A549 treated with AZD9567 at 1 μM for 4 hours (cell line): ENCODE data around the gene LCE3B. TPM values are rescaled to one million over a fixed set of nuclear protein-coding genes. Genes with fewer than 3 reads are reported as not detected.

ENCODE experiments used
- total RNA-seq: library from RNA; stranded (reverse); fragments of 200-300 nt; extraction: Qiagen RNA extraction; gene quantifications from 5 replicates; pipeline ENCODE4 v1.2.3, GENCODE V29; 2022; ENCODE audit not compliant: insufficient read depth

Gene LCE3B, protein sequence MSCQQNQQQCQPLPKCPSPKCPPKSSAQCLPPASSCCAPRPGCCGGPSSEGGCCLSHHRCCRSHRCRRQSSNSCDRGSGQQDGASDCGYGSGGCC
- total RNA-seq = not detected in 5 replicates

GRCh38 chr1:152613511-152613910 lies at the start of gene LCE3B:
Gene LCE3B (plus strand): TSS chr1:152613811. CDS start chr1:152613811, 0 bp downstream.

GRCh38 chr1:152566681-152567080 lies 46.9 kb upstream of the LCE3B start, which contains the start of gene LCE3E:
Gene LCE3E (minus strand): TSS chr1:152566780. CDS start chr1:152566208, 572 bp downstream.

DNA sequence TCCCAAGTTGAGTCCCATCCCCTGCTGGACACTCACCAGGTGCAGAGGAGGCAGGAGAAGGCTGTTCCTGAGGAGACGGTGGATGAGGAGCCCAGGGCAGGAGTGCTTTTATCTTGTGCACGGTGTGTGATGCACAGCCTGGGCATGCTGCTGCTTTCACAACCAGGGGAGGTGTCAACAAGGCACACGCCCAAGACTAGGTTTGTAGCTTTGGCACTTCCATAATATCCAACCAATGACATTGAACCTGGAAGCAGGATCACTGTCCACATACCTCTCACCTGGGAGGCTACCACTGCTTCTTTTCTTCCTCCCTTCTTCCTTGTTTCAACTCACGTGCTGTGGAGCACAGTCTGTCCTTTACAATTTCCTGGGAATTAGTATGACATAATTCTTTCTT lies 33.2 kb upstream of the LCE3B start, which contains the start of gene LCE3D:
TSS of gene LCE3D (minus strand) at position 84 of the 400 bp plus-strand sequence. CDS start 580 bp downstream, outside the sequence.

GRCh38 chr1:152599934-152600333 lies 13.7 kb upstream of the LCE3B start, which contains the start of gene LCE3C:
Gene LCE3C (plus strand): TSS chr1:152600234. CDS start chr1:152600732, 498 bp downstream.

DNA sequence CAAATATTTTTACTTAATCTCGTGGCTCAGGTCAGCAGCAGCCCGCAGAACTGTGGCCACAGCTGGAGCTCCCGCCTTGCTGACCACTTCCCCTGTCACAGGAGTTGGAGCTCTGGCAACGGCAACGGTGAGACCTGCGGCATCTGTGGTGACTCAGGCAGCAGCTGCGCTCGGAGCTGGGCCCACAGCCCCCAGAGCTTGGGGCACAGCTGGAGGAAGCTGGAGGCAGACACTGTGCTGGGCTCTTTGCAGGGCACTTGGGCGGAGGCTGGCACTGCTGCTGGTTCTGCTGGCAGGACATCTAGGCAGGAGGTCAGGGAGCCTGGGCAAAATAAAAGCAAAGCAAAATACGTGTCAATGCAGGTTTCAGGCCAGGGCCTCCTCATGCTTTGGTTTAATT lies 9.2 kb downstream of the LCE3B start, which contains the start of gene LCE3A:
TSS of gene LCE3A (minus strand) at position 301 of the 400 bp plus-strand sequence. CDS start at position 301, 0 bp downstream.

GRCh38 chr1:152663098-152663497 lies 49.5 kb downstream of the LCE3B start, which contains the start of gene LCE2D:
Gene LCE2D (plus strand): TSS chr1:152663380. CDS start chr1:152664106, 726 bp downstream.

Other genes with a start within 250 kb of the LCE3B start
- gene CRNN, start 199.5 kb upstream of the LCE3B start, total RNA-seq = not detected in 5 replicates
- gene LCE5A, start 103.0 kb upstream of the LCE3B start, total RNA-seq = not detected in 5 replicates
- gene CRCT1, start 99.3 kb upstream of the LCE3B start, total RNA-seq = 0.21 to 0.83 TPM (median 0.34 TPM) in 4 of 5 replicates, not detected in the other
- 0.15 TPM in 1 of 5 replicates, not detected in the others for gene LCE3E, start 47.0 kb upstream of the LCE3B start, total RNA-seq
- gene LCE3D, start 33.3 kb upstream of the LCE3B start, total RNA-seq = 1.2 to 1.8 TPM (median 1.4 TPM) in 4 of 5 replicates, not detected in the other
- gene LCE3C, start 13.6 kb upstream of the LCE3B start, total RNA-seq = not detected in 5 replicates
- gene LCE3A, start 9.3 kb downstream of the LCE3B start, total RNA-seq = not detected in 5 replicates
- gene LCE2D, start 49.6 kb downstream of the LCE3B start, total RNA-seq = not detected in 5 replicates
- gene LCE2C, start 61.5 kb downstream of the LCE3B start, total RNA-seq = not detected in 5 replicates
- not detected in 5 replicates for gene LCE2B, start 72.3 kb downstream of the LCE3B start, total RNA-seq
- not detected in 5 replicates for gene LCE2A, start 84.5 kb downstream of the LCE3B start, total RNA-seq
- gene LCE4A, start 94.3 kb downstream of the LCE3B start, total RNA-seq = not detected in 5 replicates
- gene KPRP, start 144.2 kb downstream of the LCE3B start, total RNA-seq = not detected in 5 replicates
- not detected in 5 replicates for gene LCE1F, start 161.3 kb downstream of the LCE3B start, total RNA-seq
- 0.07 TPM in 1 of 5 replicates, not detected in the others for gene LCE1E, start 172.4 kb downstream of the LCE3B start, total RNA-seq
- not detected in 5 replicates for gene LCE1D, start 182.9 kb downstream of the LCE3B start, total RNA-seq
- not detected in 5 replicates for gene LCE1C, start 192.8 kb downstream of the LCE3B start, total RNA-seq
- 0.09 TPM in 1 of 5 replicates, not detected in the others for gene LCE1B, start 198.2 kb downstream of the LCE3B start, total RNA-seq
- gene LCE1A, start 213.7 kb downstream of the LCE3B start, total RNA-seq = not detected in 5 replicates
- not detected in 5 replicates for gene LCE6A, start 229.0 kb downstream of the LCE3B start, total RNA-seq
- not detected in 5 replicates for gene LCE7A, start 246.2 kb downstream of the LCE3B start, total RNA-seq